Loucy (cell line): Measurements from ENCODE around the gene CAMTA1.
"Not testable (repeated sequence)": the region's sequence is repeated elsewhere in the genome, so short reads cannot be mapped to it uniquely, and the experiment has no call there.

Experiments
- H2AFZ ChIP-seq: fragments of 200-600 bp; sonication (generic); 2 replicates; pipeline ENCODE4 v1.6.0; 2016; ENCODE audit warnings: antibody characterized with exemption, mild to moderate bottlenecking, low read length, moderate library complexity
- H3F3A ChIP-seq: fragments of 200-600 bp; 2 replicates; pipeline ENCODE4 v1.6.0; 2016; ENCODE audit warnings: antibody characterized with exemption, low read depth, mild to moderate bottlenecking
- H3K27me3 ChIP-seq: fragments of 200-600 bp; sonication (generic); 2 replicates; pipeline ENCODE4 v1.6.1; 2014; ENCODE audit warnings: low read length, mild to moderate bottlenecking; ENCODE audit not compliant: insufficient read depth, poor library complexity, severe bottlenecking
- H3K36me3 ChIP-seq: fragments of 200-600 bp; sonication (generic); 2 replicates; pipeline ENCODE4 v1.6.1; 2016; ENCODE audit warnings: low read length; ENCODE audit not compliant: insufficient read depth
- H3K4me1 ChIP-seq: fragments of 200-600 bp; sonication (generic); 2 replicates; pipeline ENCODE4 v1.5.1; 2014; ENCODE audit warnings: low read length, mild to moderate bottlenecking; ENCODE audit not compliant: insufficient read depth, poor library complexity, severe bottlenecking
- H3K4me2 ChIP-seq: fragments of 200-600 bp; sonication (generic); 2 replicates; pipeline ENCODE4 v1.6.0; 2014; ENCODE audit warnings: antibody characterized with exemption, low read length, low read depth, mild to moderate bottlenecking; ENCODE audit not compliant: poor library complexity, severe bottlenecking
- H3K4me3 ChIP-seq: fragments of 200-600 bp; sonication (generic); 2 replicates; pipeline ENCODE4 v1.5.1; 2014; ENCODE audit warnings: low read length, mild to moderate bottlenecking, mixed read lengths; ENCODE audit not compliant: poor library complexity, severe bottlenecking
- H3K79me2 ChIP-seq: fragments of 200-600 bp; sonication (generic); 2 replicates; pipeline ENCODE4 v1.6.1; 2014; ENCODE audit warnings: low read length; ENCODE audit not compliant: insufficient read depth
- H3K9ac ChIP-seq: fragments of 200-600 bp; sonication (generic); 2 replicates; pipeline ENCODE4 v1.6.0; 2014; ENCODE audit warnings: mild to moderate bottlenecking, low read depth, low read length, moderate library complexity; ENCODE audit not compliant: poor library complexity, severe bottlenecking
- H3K9me2 ChIP-seq: fragments of 200-600 bp; sonication (generic); replicated peaks from 2 replicates; pipeline ENCODE4 v1.6.1; 2016; ENCODE audit warnings: low read depth, low read length, mixed read lengths
- H3K9me3 ChIP-seq: fragments of 200-600 bp; sonication (generic); 2 replicates; pipeline ENCODE4 v1.6.1; 2014; ENCODE audit warnings: mild to moderate bottlenecking, antibody characterized with exemption, low read length, low read depth; ENCODE audit not compliant: insufficient read depth
- H4K20me1 ChIP-seq: fragments of 200-600 bp; sonication (generic); 2 replicates; pipeline ENCODE4 v1.6.0; 2014; ENCODE audit warnings: antibody characterized with exemption, low read length, mild to moderate bottlenecking; ENCODE audit not compliant: insufficient read depth, poor library complexity, severe bottlenecking
- EZH2phosphoT487 ChIP-seq: fragments of 200-600 bp; IDR thresholded peaks from 2 replicates; pipeline ENCODE4 v1.6.1; 2018; ENCODE audit warnings: antibody characterized with exemption, mild to moderate bottlenecking, moderate library complexity, borderline replicate concordance
- TF ChIP-seq, protein P1 (sequence below): fragments of 200-600 bp; sonication (generic); conservative IDR thresholded peaks from 2 replicates; pipeline ENCODE4 v1.5.1; 2014; ENCODE audit warnings: mild to moderate bottlenecking, antibody characterized with exemption, low read length

The CAMTA1 gene

DNA sequence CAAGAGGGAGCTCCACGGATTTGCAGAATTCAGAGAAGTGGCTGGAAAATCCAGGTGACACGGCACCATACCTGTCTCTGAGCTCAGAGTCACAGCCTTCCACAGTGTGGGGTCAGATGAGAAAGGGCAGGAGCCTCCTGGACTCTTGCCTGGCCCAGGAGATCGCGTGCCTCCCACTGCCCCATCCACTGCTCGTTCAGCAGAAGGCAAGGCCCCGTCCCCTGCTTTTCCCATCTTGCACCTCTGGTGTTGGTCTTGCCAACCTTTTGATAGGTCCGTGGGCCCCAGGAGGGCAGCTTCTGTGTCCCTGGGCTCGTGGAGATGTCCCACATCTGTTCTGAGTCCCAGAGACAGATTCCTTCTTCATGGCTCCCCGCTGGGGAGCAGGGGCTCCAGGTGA, 902.2 kb downstream of the CAMTA1 start:
- Histone ChIP-seq H3K4me1 (no peaks in the 10 kb centered on the region), H3K4me3 (no peak overlapping the region), H3K4me2 (no peak overlapping the region), H3F3A (no peaks in the 10 kb centered on the region), H4K20me1 (no peaks in the 10 kb centered on the region), H3K79me2 (no peaks in the 10 kb centered on the region), H3K9me2 (no peaks in the 10 kb centered on the region), H3K36me3 (no peaks in the 10 kb centered on the region), H3K9me3 (no peaks in the 10 kb centered on the region; the same call in 1 of the 2 replicates), H2AFZ (no peak overlapping the region), H3K27me3 (no peaks in the 10 kb centered on the region), H3K9ac (no peak overlapping the region)
- TF ChIP-seq, protein P1, sequence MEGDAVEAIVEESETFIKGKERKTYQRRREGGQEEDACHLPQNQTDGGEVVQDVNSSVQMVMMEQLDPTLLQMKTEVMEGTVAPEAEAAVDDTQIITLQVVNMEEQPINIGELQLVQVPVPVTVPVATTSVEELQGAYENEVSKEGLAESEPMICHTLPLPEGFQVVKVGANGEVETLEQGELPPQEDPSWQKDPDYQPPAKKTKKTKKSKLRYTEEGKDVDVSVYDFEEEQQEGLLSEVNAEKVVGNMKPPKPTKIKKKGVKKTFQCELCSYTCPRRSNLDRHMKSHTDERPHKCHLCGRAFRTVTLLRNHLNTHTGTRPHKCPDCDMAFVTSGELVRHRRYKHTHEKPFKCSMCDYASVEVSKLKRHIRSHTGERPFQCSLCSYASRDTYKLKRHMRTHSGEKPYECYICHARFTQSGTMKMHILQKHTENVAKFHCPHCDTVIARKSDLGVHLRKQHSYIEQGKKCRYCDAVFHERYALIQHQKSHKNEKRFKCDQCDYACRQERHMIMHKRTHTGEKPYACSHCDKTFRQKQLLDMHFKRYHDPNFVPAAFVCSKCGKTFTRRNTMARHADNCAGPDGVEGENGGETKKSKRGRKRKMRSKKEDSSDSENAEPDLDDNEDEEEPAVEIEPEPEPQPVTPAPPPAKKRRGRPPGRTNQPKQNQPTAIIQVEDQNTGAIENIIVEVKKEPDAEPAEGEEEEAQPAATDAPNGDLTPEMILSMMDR: no peak
- TF ChIP-seq EZH2phosphoT487: no peak

DNA sequence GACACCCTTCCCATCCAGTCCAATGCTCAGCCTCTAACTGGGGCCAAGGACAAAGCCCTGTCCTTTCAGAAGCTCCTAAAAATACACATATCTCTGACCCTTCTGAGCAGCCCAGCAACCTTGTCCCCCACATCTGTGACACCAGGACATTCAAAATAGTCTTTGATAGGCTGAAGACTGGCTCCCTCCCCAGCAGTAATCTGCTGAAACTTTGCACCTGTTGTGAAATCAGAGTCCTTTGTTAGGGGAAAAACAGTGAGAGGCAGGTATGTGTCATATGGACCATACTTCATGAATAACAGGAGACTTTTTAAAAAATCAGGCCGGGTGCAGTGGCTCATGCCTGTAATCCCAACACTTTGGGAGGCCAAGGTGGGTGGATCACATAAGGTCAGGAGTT, 903.4 kb downstream of the CAMTA1 start:
- no peaks in the 10 kb centered on the region for H4K20me1 ChIP-seq
- H2AFZ ChIP-seq: no peak overlapping the region
- no peak overlapping the region for H3K4me2 ChIP-seq
- TF ChIP-seq, protein P1: no peak
- no peak for TF ChIP-seq EZH2phosphoT487
- no peaks in the 10 kb centered on the region for H3K27me3 ChIP-seq
- no peaks in the 10 kb centered on the region for H3K9me2 ChIP-seq
- no peaks in the 10 kb centered on the region for H3K4me1 ChIP-seq
- H3K4me3 ChIP-seq: no peak overlapping the region
- H3K9ac ChIP-seq: no peak overlapping the region
- no peaks in the 10 kb centered on the region; the same call in 1 of the 2 replicates for H3K9me3 ChIP-seq
- H3F3A ChIP-seq: no peaks in the 10 kb centered on the region
- no peaks in the 10 kb centered on the region for H3K79me2 ChIP-seq
- H3K36me3 ChIP-seq: no peaks in the 10 kb centered on the region

GRCh38 chr1:7689307-7689706, 904.1 kb downstream of the CAMTA1 start:
- H3K36me3 ChIP-seq, H3K9me3 ChIP-seq, H3F3A ChIP-seq, H2AFZ ChIP-seq, H4K20me1 ChIP-seq, H3K79me2 ChIP-seq, H3K4me2 ChIP-seq, H3K27me3 ChIP-seq, H3K9me2 ChIP-seq, H3K4me3 ChIP-seq, H3K4me1 ChIP-seq, H3K9ac ChIP-seq: not testable (repeated sequence)

DNA sequence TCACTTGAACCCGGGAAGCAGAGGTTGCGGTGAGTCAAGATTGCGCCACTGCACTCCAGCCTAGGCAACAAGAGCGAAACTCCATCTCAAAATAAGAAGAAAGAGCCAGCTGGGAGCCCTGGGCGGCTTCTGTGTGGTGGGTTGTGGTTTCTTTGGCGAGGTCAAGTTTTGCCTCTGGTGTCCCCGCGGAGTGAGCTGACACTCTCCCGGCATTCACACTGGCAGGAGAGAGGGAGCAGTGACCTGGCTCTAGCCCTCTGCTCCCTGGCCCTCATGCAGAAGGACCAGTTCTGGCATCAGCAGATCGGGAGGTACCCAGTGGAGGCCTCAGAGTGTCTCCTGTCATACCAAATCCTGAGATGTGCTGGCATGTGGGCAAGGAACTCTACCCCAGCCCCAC, 904.8 kb downstream of the CAMTA1 start:
- H2AFZ ChIP-seq: no peak overlapping the region
- no peaks in the 10 kb centered on the region for H3K4me1 ChIP-seq
- TF ChIP-seq EZH2phosphoT487: no peak
- TF ChIP-seq, protein P1: no peak
- no peak overlapping the region for H3K4me2 ChIP-seq
- no peaks in the 10 kb centered on the region for H3K36me3 ChIP-seq
- H3F3A ChIP-seq: no peaks in the 10 kb centered on the region
- H3K9me3 ChIP-seq: no peaks in the 10 kb centered on the region; the same call in 1 of the 2 replicates
- no peak overlapping the region for H3K4me3 ChIP-seq
- no peak overlapping the region for H3K9ac ChIP-seq
- no peaks in the 10 kb centered on the region for H3K27me3 ChIP-seq
- no peaks in the 10 kb centered on the region for H3K9me2 ChIP-seq
- H4K20me1 ChIP-seq: no peaks in the 10 kb centered on the region
- no peaks in the 10 kb centered on the region for H3K79me2 ChIP-seq
